Measurements from ENCODE around the gene NLGN1.

The NLGN1 gene

GRCh38 chr3:173892547-173892946 lies 495.0 kb downstream of the NLGN1 start:
- TF ChIP-seq, protein P1, sequence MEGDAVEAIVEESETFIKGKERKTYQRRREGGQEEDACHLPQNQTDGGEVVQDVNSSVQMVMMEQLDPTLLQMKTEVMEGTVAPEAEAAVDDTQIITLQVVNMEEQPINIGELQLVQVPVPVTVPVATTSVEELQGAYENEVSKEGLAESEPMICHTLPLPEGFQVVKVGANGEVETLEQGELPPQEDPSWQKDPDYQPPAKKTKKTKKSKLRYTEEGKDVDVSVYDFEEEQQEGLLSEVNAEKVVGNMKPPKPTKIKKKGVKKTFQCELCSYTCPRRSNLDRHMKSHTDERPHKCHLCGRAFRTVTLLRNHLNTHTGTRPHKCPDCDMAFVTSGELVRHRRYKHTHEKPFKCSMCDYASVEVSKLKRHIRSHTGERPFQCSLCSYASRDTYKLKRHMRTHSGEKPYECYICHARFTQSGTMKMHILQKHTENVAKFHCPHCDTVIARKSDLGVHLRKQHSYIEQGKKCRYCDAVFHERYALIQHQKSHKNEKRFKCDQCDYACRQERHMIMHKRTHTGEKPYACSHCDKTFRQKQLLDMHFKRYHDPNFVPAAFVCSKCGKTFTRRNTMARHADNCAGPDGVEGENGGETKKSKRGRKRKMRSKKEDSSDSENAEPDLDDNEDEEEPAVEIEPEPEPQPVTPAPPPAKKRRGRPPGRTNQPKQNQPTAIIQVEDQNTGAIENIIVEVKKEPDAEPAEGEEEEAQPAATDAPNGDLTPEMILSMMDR (IDR thresholded peaks at IDR 0.05; ENCODE audit: insufficient read depth, low read depth, low read length, missing control alignments), result no peak
- no peak overlapping the region for H3K4me3 ChIP-seq (ENCODE audit: low read depth, low read length)
- no peak for DNase-seq (ENCODE audit: low read depth)

DNA sequence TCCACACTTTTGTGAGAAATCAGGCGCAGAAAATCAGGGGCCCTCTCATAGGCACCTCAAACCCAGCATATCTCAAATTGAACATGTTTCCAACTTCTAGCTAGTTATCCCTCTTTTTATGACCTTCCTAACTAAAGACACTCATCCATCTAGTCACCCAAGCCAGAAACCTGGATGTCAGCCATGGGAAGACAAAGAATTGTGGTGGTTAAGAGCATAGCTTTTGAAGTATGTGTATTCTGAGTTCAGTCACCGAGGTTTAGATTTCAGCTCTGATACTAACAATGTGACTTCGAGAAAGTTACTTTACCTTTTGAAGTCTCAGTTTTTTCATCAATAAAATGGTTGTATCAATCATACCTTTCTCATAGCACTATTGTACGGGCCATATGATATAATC lies 495.5 kb downstream of the NLGN1 start:
- TF ChIP-seq, protein P1 (IDR thresholded peaks at IDR 0.05; ENCODE audit: insufficient read depth, low read depth, low read length, missing control alignments), result no peak
- H3K4me3 ChIP-seq (ENCODE audit: low read depth, low read length), result no peak overlapping the region
- no peak for DNase-seq (ENCODE audit: low read depth)

DNA sequence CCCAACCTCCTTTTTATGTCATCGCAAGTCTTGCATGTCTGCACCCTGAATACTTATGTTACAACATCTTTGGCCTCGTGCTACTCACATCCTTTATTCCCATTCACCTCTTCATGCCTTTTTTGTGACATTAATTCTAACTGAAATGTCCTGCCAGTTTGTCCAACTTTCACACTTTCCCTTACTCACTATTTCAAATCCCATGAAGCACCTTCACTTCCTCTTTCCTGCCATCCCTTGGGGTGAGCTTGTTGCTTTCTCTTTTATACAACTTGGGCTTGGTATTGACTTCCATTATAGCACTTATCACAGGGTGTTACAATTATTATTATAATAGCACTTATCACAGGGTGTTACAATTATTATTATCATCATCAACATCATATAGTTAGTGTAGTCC lies 496.3 kb downstream of the NLGN1 start:
- no peak overlapping the region for H3K4me3 ChIP-seq (ENCODE audit: low read depth, low read length)
- DNase-seq (ENCODE audit: low read depth), result no peak
- TF ChIP-seq, protein P1 (IDR thresholded peaks at IDR 0.05; ENCODE audit: insufficient read depth, low read depth, low read length, missing control alignments), result no peak

DNA sequence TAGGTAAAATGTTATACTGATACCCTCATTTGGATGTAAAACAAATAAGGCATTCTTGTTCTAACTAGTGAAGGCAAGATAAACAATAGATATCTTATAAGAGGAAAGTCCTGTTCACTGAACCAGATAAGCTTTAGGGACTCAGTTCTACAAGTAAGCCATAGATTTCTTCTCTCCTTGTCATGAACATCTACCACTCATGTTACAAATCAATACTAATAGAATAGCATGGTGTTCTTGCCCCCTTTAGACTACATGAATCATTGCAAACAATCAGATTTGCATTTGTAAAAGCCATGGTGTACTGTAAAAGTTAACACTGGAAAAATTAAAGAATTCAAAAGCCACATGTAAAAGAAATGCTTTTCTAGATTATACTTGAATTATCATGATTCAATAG lies 500.1 kb downstream of the NLGN1 start:
- TF ChIP-seq, protein P1 (IDR thresholded peaks at IDR 0.05; ENCODE audit: insufficient read depth, low read depth, low read length, missing control alignments), result no peak
- DNase-seq (ENCODE audit: low read depth), result no peak
- no peak overlapping the region for H3K4me3 ChIP-seq (ENCODE audit: low read depth, low read length)

DNA sequence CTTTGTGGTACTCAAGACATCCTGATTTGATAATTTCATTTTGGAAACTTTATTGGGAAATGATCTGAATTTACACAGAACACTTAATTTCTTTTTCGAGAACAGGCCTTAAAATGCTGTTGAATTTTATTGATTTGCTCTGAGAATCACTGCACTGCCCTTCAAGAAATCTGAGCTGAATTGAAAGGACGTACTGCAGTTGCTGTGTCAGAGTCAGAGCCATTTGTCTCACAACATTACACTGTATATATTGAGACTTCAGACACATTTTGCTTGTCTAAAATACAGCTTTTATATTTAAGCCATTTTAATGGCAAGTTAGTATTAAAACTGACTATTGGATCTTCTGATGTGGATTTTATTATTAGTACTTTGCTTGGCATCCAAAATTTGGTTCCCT lies 504.1 kb downstream of the NLGN1 start:
- no peak for DNase-seq (ENCODE audit: low read depth)
- no peak overlapping the region for H3K4me3 ChIP-seq (ENCODE audit: low read depth, low read length)
- TF ChIP-seq, protein P1 (IDR thresholded peaks at IDR 0.05; ENCODE audit: insufficient read depth, low read depth, low read length, missing control alignments), result no peak

- TF ChIP-seq, protein P1 (IDR thresholded peaks at IDR 0.05; ENCODE audit: insufficient read depth, low read depth, low read length, missing control alignments), result no peak
- H3K4me3 ChIP-seq (ENCODE audit: low read depth, low read length), result no peak overlapping the region
- no peak for DNase-seq (ENCODE audit: low read depth)
Observed at GRCh38 chr3:173902401-173902800, 504.9 kb downstream of the NLGN1 start.

GRCh38 chr3:173902871-173903270 lies 505.3 kb downstream of the NLGN1 start:
- TF ChIP-seq, protein P1 (IDR thresholded peaks at IDR 0.05; ENCODE audit: insufficient read depth, low read depth, low read length, missing control alignments), result no peak
- no peak overlapping the region for H3K4me3 ChIP-seq (ENCODE audit: low read depth, low read length)
- no peak for DNase-seq (ENCODE audit: low read depth)

Data from GM12865 (cell line).